ENCODE data around the gene TUT7. TPM values are rescaled to one million over a fixed set of nuclear protein-coding genes. Genes with fewer than 3 reads are reported as not detected.
"Not testable (repeated sequence)": the region's sequence is repeated elsewhere in the genome, so short reads cannot be mapped to it uniquely, and the experiment has no call there.

TUT7 gene
- total RNA-seq, 1 donor from 2014 or later, result 26.4 TPM

- H3K36me3 ChIP-seq (ENCODE audit: control insufficient read depth, insufficient read depth, low read length), result peaks cover 1% of the 10 kb centered on the region
Measured at GRCh38 chr9:86304236-86304730, 49.9 kb downstream of the TUT7 start.

GRCh38 chr9:86303316-86303975 is 50.8 kb downstream of the TUT7 start:
- DNase-seq (ENCODE audit: low read depth), result no peak
- no peak overlapping the region for H3K4me3 ChIP-seq (ENCODE audit: low read depth, low read length)
- no peaks in the 10 kb centered on the region for H3K27me3 ChIP-seq (ENCODE audit: control insufficient read depth, insufficient read depth, low read length)
- peaks cover 1% of the 10 kb centered on the region for H3K36me3 ChIP-seq (ENCODE audit: control insufficient read depth, insufficient read depth, low read length)
- no peak for TF ChIP-seq CTCF (IDR thresholded peaks at IDR 0.05; ENCODE audit: insufficient read depth, low read length, poor library complexity, severe bottlenecking)

More at GRCh38 chr9:86304236-86304730, 49.9 kb downstream of the TUT7 start:
- H3K4me3 ChIP-seq (ENCODE audit: low read depth, low read length), result no peak overlapping the region
- H3K27me3 ChIP-seq (ENCODE audit: control insufficient read depth, insufficient read depth, low read length), result no peaks in the 10 kb centered on the region
- no peak for DNase-seq (ENCODE audit: low read depth)
- TF ChIP-seq CTCF (IDR thresholded peaks at IDR 0.05; ENCODE audit: insufficient read depth, low read length, poor library complexity, severe bottlenecking), result no peak

- Histone ChIP-seq H3K4me3 (ENCODE audit: low read depth, low read length) (no peak overlapping the region), H3K36me3 (ENCODE audit: control insufficient read depth, insufficient read depth, low read length) (peaks cover 1% of the 10 kb centered on the region), H3K27me3 (ENCODE audit: control insufficient read depth, insufficient read depth, low read length) (no peaks in the 10 kb centered on the region)
- no peak for DNase-seq (ENCODE audit: low read depth)
- no peak for TF ChIP-seq CTCF (IDR thresholded peaks at IDR 0.05; ENCODE audit: insufficient read depth, low read length, poor library complexity, severe bottlenecking)
Measured at GRCh38 chr9:86301686-86302085, 52.5 kb downstream of the TUT7 start.

GRCh38 chr9:86300701-86301100 is 53.5 kb downstream of the TUT7 start:
- Histone ChIP-seq H3K27me3 (ENCODE audit: control insufficient read depth, insufficient read depth, low read length) (no peaks in the 10 kb centered on the region), H3K36me3 (ENCODE audit: control insufficient read depth, insufficient read depth, low read length) (peaks cover 1% of the 10 kb centered on the region), H3K4me3 (ENCODE audit: low read depth, low read length) (no peak overlapping the region)
- no peak for DNase-seq (ENCODE audit: low read depth)
- no peak for TF ChIP-seq CTCF (IDR thresholded peaks at IDR 0.05; ENCODE audit: insufficient read depth, low read length, poor library complexity, severe bottlenecking)

- Histone ChIP-seq H3K27me3 (ENCODE audit: control insufficient read depth, insufficient read depth, low read length) (no peaks in the 10 kb centered on the region), H3K4me3 (ENCODE audit: low read depth, low read length) (no peak overlapping the region), H3K36me3 (ENCODE audit: control insufficient read depth, insufficient read depth, low read length) (peaks cover 1% of the 10 kb centered on the region)
- DNase-seq (ENCODE audit: low read depth), result no peak
- TF ChIP-seq CTCF (IDR thresholded peaks at IDR 0.05; ENCODE audit: insufficient read depth, low read length, poor library complexity, severe bottlenecking), result no peak
Measured at GRCh38 chr9:86298873-86299272, 55.3 kb downstream of the TUT7 start.

GRCh38 chr9:86290341-86290740 is 63.9 kb downstream of the TUT7 start:
- not testable (repeated sequence) for H3K27me3 ChIP-seq (ENCODE audit: control insufficient read depth, insufficient read depth, low read length); DNase-seq (ENCODE audit: low read depth); H3K4me3 ChIP-seq (ENCODE audit: low read depth, low read length); H3K36me3 ChIP-seq (ENCODE audit: control insufficient read depth, insufficient read depth, low read length)

All from kidney epithelial cell (primary cell).